ENCODE results near the gene ZNF468.
"Not testable (repeated sequence)": the region's sequence is repeated elsewhere in the genome, so short reads cannot be mapped to it uniquely, and the experiment has no call there.

Gene ZNF468

DNA sequence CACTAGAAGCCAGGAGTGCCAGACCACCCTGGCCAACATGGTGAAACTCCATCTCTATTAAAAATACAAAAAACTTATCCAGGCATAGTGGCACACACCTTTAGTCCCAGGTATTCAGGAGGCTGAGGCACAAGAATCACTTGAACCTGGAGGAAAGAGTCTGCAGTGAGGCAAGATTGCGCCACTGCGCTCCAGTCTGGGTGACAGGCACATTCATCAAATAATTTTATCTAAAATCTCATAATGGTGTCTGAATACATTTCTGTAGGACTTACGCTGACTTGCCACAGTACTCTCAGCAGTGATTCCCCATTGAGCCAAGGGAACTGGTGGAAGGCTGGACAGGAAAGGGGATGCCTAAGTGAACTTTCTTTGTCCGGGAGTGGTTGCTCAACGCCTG lies 31.7 kb downstream of the ZNF468 start:
- DNase-seq (ENCODE audit: low read depth in 2 of 2) = no peak

DNA sequence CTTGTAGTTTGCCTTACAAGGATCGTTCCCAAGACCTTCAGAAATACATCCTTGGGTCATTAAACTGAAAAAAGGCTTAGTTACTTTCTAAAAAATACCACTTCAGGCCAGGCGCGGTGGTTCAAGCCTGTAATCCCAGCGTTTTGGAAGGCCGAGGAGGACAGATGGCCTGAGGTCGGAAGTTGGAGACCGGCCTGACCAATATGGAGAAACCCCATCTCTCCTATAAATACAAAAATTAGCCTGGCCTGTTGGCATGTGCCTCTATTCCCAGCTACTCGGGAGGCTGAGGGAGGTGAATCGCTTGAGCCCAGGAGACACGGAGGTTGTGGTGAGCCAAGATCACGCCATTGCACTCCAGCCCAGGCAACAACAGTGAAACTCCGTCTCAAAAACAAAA lies 33.7 kb downstream of the ZNF468 start:
- no peak for DNase-seq (ENCODE audit: low read depth in 2 of 2)

DNA sequence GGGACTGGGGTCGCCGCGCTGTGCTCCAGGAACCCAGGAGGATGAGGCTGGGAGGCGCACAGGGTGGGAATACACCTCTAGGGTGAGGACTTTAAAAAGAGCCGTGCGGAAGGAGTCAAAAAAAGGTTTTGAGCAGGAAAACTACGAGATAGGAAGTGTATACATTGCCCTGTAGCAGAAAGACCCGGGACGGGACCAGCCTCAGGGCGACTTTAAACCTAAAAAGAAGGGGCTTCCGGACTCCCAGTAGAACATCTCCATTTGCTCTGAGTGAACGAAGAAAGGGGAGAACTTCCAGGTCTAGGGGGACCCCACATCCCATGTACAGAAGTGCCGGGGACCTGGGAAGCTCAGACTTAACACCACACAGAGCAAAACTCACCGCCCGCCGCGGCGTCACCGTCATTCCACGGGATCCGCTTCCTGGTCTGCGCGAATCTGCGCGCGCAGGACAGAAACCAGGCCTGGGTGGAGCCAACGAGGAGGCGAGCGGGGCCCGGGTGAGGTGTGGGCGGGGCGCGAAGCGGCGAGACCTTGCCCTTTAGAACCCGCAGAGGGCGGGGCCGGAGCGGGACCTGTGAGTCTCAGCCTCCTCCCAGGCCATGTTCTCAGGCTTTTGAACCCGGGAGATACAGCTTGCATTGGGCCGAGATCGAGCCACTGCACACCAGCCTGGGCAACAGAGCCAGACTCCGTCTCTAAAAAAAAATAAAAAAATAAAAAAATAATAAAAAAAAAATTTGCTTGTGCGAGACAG lies 36.0 kb downstream of the ZNF468 start, which contains the start of gene ZNF28:
TSS of gene ZNF28 (minus strand) at position 430 of the 757 bp plus-strand sequence. CDS start 3,675 bp downstream, outside the sequence.
- peak; percentile 3 to 10 for DNase-seq (ENCODE audit: low read depth in 2 of 2)

- DNase-seq (ENCODE audit: low read depth in 2 of 2) = not testable (repeated sequence)
Measured at GRCh38 chr19:52820472-52821203, 36.8 kb downstream of the ZNF468 start.

- DNase-seq (ENCODE audit: low read depth in 2 of 2) = no peak
Measured at GRCh38 chr19:52809801-52810200, 47.6 kb downstream of the ZNF468 start.

DNA sequence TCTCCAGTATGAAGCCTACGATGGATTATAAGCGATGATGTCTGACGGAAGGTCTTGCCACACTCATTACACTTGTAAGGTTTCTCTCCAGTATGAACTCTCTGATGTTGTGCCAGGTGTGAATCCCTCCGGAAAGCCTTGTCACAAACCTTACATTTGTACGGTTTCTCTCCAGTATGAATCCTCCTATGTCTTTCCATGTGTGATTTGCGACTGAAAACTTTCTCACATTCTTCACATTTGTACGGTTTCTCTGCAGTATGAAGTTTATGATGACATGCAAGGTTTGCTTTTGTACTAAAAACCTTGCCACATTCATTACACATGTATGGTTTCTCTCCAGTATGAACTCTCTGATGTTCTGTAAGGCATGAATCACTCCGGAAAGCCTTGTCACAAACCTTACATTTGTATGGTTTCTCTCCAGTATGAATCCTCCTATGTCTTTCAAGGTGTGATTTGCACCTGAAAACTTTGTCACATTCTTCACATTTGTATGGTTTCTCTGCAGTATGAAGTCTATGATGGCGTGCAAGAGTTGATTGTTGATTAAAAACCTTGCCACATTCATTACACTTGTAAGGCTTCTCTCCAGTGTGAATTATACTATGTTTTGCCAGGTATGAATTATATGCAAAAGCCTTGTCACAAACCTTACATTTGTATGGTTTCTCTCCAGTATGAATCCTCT lies 57.3 kb downstream of the ZNF468 start:
- DNase-seq (ENCODE audit: low read depth in 2 of 2) = not testable (repeated sequence)

DNA sequence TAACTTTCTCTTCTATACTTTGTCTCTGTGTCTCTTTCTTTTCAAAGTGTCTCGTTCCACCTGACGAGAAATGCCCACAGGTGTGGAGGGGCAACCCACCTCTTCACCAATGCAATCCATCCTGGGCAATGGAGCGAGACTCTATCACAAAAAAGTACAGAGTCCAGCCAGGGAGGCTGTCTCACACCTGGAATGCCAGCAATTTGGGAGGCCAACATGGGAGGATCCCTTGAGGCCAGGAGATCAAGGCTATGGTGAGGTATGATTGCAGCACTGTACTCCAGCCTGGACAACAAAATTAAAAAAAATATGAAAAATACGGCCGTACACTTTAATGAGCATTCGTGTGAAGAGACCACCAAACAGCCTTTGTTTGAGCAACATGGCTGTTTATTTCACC lies 68.0 kb downstream of the ZNF468 start:
- DNase-seq (ENCODE audit: low read depth in 2 of 2) = no peak

Measured in fibroblast of skin of left quadriceps (primary cell).